ENCODE measurements around the gene FUT6. TPM values are rescaled to one million over a fixed set of nuclear protein-coding genes. Genes with fewer than 3 reads are reported as not detected.

The FUT6 gene
- total RNA-seq, 2 experiments from 2014 or later = not detected

DNA sequence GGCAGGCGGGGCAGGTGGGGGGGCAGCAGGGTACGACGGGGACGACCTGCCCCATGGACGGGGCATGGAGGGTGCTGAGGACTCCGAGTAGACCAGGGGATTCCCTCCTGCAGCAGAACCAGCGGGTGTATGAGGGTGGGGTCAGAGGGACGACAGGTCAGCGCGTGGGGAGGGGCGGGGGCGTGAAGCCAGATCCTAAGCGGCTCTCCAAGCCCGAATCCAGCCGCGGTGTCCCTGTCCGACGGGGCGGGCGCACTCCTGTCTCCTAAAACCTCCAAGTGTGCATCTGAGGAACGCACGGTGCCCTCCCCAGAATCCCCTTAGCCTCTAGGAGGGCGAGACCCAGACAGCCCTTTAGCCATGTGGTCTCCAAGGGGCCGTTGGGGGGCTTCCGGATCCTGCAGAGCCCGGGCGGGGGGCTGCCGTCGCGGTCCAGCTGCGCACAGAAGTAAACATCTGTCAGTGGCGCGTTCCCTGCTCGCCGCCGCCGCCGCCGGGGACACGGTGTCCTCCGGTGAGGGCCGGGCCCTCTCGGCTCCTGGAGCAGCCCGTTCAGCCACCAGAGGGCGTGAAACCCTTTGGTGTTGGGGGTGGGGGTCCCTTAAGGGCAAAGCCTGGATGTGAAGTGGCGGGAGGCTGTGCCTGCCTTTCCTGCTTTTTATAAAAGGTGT lies 33.9 kb downstream of the FUT6 start:
- Mint-ChIP-seq H3K9me3 (no peaks in the 10 kb centered on the region), H3K4me3 (peak overlapping the region; percentile 55), H3K27me3 (ENCODE audit: low read depth) (peaks cover 14% of the 10 kb centered on the region), H3K4me1 (ENCODE audit: low read depth) (peaks cover 23% of the 10 kb centered on the region), H3K36me3 (ENCODE audit: low read depth) (no peaks in the 10 kb centered on the region), H3K27ac (no peak overlapping the region)
- intact Hi-C loops (cut with micrococcal nuclease) = no loop called here
- CTCF ChIA-PET = interaction anchor here (0.6 kb wide), 1 partner anchor 106 kb away, joined by 4 read pairs; no protein-coding TSS in a partner anchor
- DNase-seq = peak; percentile 76

DNA sequence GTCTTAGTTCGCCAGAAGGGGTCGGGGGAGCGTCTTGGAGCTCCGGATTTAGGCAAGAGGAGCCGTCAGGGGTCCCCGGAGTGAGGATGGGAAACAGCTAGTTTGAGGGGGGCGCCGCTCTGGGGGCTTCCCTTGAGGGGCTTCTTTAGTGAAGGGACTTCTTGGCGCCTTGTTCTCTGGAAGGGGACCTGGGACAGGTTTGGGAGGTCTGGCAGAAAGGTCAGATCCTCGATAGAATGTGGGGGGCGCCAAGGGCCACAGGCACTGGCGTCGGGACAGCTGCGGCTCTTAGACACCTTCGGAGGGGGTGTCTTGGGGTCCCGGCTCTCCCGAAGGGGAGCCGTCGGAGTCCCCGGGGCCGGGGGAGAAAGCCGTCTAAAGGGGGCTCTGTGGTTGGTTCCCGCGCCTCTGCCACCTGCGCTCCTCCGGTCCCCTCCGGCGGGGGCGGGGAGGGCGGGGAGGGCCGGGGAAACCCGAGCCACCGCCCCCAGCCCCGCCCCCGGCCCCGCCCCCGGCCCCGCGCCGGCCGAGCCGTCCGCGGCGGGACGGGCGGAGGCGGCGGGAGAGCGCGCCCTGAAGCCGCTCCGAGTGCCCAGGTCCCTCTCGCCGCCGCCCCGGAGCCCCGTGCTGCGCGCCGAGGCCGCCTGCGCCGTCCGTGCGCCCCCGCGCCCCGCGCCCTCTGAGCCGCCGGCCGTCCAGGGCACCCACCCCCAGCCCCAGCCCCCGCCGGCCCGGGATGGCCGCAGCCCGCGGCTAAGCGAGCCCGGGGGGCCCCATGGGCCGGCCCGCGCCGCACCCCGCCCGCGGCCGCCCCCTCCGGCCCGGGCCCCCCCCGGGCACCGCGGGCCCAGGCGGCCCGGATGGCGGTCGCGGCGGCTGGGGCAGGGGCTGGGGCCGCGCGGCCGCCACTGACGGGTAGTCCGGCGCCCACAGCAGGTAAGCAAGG lies 34.7 kb downstream of the FUT6 start, which contains the start of gene NRTN:
NRTN (plus strand) TSS at position 552 of the 946 bp plus-strand sequence. CDS start 19,099 bp downstream, outside the sequence.
- Mint-ChIP-seq H3K4me1 (ENCODE audit: low read depth) (peaks cover 23% of the 10 kb centered on the region), H3K27ac (no peak within 1 kb of the TSS), H3K36me3 (ENCODE audit: low read depth) (no peaks in the 10 kb centered on the region), H3K9me3 (no peaks in the 10 kb centered on the region), H3K27me3 (ENCODE audit: low read depth) (peaks cover 15% of the 10 kb centered on the region), H3K4me3 (peak within 1 kb of the TSS; percentile 70)
- intact Hi-C loops (cut with micrococcal nuclease) = loop anchor here (1.0 kb wide), 4 partner anchors 24 to 218 kb away; partner anchors contain the start of gene VMAC
- CTCF ChIA-PET = interaction anchor here (0.6 to 2.1 kb wide), 46 partner anchors 8 to 346 kb away, joined by 3 to 48 read pairs (median 5); partner anchors contain the start of genes DUS3L, FUT5, NDUFA11 and PRR22
- peak; percentile 58 for DNase-seq

GRCh38 chr19:5803752-5804515 lies 35.6 kb downstream of the FUT6 start:
- Mint-ChIP-seq H3K27me3 (ENCODE audit: low read depth) (peaks cover 19% of the 10 kb centered on the region), H3K4me1 (ENCODE audit: low read depth) (peaks cover 25% of the 10 kb centered on the region), H3K27ac (no peak overlapping the region), H3K36me3 (ENCODE audit: low read depth) (no peaks in the 10 kb centered on the region), H3K9me3 (no peaks in the 10 kb centered on the region), H3K4me3 (peak overlapping the region; percentile 70)
- intact Hi-C loops (cut with micrococcal nuclease) = loop anchor here (1.0 kb wide), 4 partner anchors 24 to 218 kb away; partner anchors contain the start of gene VMAC
- peak; percentile 96 for DNase-seq
- CTCF ChIA-PET = interaction anchor here (0.5 to 2.1 kb wide), 50 partner anchors 9 to 345 kb away, joined by 3 to 48 read pairs (median 5); partner anchors contain the start of genes DUS3L, FUT5, NDUFA11 and PRR22

- Mint-ChIP-seq H3K27ac (no peak overlapping the region), H3K36me3 (ENCODE audit: low read depth) (no peaks in the 10 kb centered on the region), H3K4me3 (peak overlapping the region; percentile 70), H3K27me3 (ENCODE audit: low read depth) (peaks cover 19% of the 10 kb centered on the region), H3K4me1 (ENCODE audit: low read depth) (peaks cover 25% of the 10 kb centered on the region), H3K9me3 (no peaks in the 10 kb centered on the region)
- intact Hi-C loops (cut with micrococcal nuclease) = no loop called here
- DNase-seq = no peak
- CTCF ChIA-PET = interaction anchor here (0.5 to 2.1 kb wide), 36 partner anchors 9 to 323 kb away, joined by 3 to 48 read pairs (median 5); partner anchors contain the start of genes DUS3L, FUT5, NDUFA11 and VMAC
Measured at GRCh38 chr19:5803441-5803751, 36.1 kb downstream of the FUT6 start.

- H3K27ac Mint-ChIP-seq = no peak overlapping the region
- intact Hi-C loops (cut with micrococcal nuclease) = no loop called here
- peaks cover 19% of the 10 kb centered on the region for H3K27me3 Mint-ChIP-seq (ENCODE audit: low read depth)
- H3K4me3 Mint-ChIP-seq = peak overlapping the region; percentile 16
- H3K36me3 Mint-ChIP-seq (ENCODE audit: low read depth) = no peaks in the 10 kb centered on the region
- CTCF ChIA-PET = interaction anchor here (0.6 to 1.0 kb wide), 2 partner anchors 52 to 220 kb away, joined by 3 to 6 read pairs; no protein-coding TSS in a partner anchor
- H3K4me1 Mint-ChIP-seq (ENCODE audit: low read depth) = peaks cover 25% of the 10 kb centered on the region
- no peak for DNase-seq
- no peaks in the 10 kb centered on the region for H3K9me3 Mint-ChIP-seq
Measured at GRCh38 chr19:5801796-5802619, 37.5 kb downstream of the FUT6 start.

DNA sequence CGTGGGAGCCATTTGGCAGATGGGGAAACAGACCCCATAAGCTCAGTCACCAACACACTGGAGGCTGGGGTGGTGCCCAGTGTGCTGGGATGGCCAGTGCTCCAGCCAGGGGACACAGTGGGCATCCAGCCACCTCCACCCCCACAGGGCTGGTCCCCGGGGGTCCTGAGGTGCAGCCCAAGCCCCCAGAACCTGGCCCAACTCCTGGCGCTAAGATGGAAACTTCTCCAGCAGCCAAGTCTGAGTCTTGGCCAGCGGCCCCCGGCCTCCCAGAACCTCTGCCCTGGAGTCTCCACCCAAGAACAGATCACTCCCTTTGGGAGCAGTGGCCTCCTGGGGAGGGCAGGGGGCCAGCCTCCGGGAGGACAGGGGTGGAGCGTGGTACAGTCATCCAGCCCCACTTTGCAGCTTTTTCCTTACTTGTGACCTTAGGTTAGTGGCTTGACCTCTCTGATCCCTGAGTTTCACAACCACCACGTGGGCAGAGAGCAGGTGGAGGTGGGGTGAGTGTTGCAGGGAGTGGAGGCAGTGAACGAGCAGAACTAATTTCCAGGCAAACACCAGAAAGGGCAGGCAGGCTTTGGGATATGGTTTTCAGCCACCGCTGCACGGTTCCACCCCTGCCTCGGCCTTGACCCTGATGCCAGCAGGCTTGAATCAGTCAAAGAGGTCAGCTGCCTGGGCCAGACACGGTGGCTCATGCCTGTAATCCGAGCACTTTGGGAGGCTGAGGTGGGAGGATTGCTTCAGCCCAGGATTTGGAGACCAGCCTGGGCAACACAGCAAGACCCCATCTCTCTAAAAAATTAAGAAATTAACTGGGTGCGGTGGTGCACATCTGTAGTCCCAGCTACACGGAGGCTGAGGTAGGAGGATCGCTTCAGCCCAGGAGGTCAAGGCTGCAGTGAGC lies 38.9 kb downstream of the FUT6 start:
- H3K27me3 Mint-ChIP-seq (ENCODE audit: low read depth) = peaks cover 19% of the 10 kb centered on the region
- H3K4me1 Mint-ChIP-seq (ENCODE audit: low read depth) = peaks cover 25% of the 10 kb centered on the region
- H3K9me3 Mint-ChIP-seq = no peaks in the 10 kb centered on the region
- CTCF ChIA-PET = no interaction called here
- DNase-seq = no peak
- H3K27ac Mint-ChIP-seq = no peak overlapping the region
- H3K4me3 Mint-ChIP-seq = no peak overlapping the region
- intact Hi-C loops (cut with micrococcal nuclease) = no loop called here
- no peaks in the 10 kb centered on the region for H3K36me3 Mint-ChIP-seq (ENCODE audit: low read depth)

GRCh38 chr19:5799247-5800241 lies 40.0 kb downstream of the FUT6 start:
- no peak for DNase-seq
- Mint-ChIP-seq H3K27ac (no peak overlapping the region), H3K27me3 (ENCODE audit: low read depth) (peaks cover 18% of the 10 kb centered on the region), H3K4me1 (ENCODE audit: low read depth) (peaks cover 24% of the 10 kb centered on the region), H3K9me3 (no peaks in the 10 kb centered on the region), H3K4me3 (no peak overlapping the region), H3K36me3 (ENCODE audit: low read depth) (no peaks in the 10 kb centered on the region)
- intact Hi-C loops (cut with micrococcal nuclease) = loop anchor here (10.0 kb wide), 1 partner anchor 215 kb away; no protein-coding TSS in a partner anchor
- CTCF ChIA-PET = no interaction called here

DNA sequence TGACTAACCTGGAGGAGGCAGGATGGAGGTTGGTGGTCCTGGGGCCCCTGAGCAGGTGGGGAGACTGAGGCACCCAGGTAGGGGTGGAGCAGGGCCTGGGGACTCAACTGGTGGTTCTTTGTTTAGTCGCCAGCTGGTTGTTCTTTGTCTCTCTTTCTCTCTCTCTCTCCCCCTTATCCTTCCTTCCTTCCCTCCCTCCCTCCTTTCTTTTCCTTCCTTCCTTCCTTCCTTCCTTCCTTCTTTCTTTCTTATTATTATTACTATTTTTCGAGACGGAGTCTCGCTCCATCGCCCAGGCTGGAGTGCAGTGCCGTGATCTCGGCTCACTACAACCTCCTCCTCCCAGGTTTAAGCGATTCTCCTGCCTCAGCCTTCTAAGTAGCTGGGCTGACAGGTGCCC lies 41.3 kb downstream of the FUT6 start:
- Mint-ChIP-seq H3K9me3 (no peaks in the 10 kb centered on the region), H3K4me1 (ENCODE audit: low read depth) (peaks cover 13% of the 10 kb centered on the region), H3K27ac (no peak overlapping the region), H3K4me3 (no peak overlapping the region), H3K36me3 (ENCODE audit: low read depth) (no peaks in the 10 kb centered on the region), H3K27me3 (ENCODE audit: low read depth) (peaks cover 12% of the 10 kb centered on the region)
- intact Hi-C loops (cut with micrococcal nuclease) = loop anchor here (10.0 kb wide), 1 partner anchor 213 kb away; no protein-coding TSS in a partner anchor
- no peak for DNase-seq
- CTCF ChIA-PET = no interaction called here

- intact Hi-C loops (cut with micrococcal nuclease) = loop anchor here (10.0 kb wide), 1 partner anchor 211 kb away; no protein-coding TSS in a partner anchor
- Mint-ChIP-seq H3K36me3 (ENCODE audit: low read depth) (peaks cover 4% of the 10 kb centered on the region), H3K4me1 (ENCODE audit: low read depth) (peaks cover 5% of the 10 kb centered on the region), H3K4me3 (no peak overlapping the region), H3K9me3 (no peaks in the 10 kb centered on the region), H3K27ac (no peak overlapping the region), H3K27me3 (ENCODE audit: low read depth) (peaks cover 4% of the 10 kb centered on the region)
- CTCF ChIA-PET = interaction anchor here (0.6 to 2.7 kb wide), 5 partner anchors 8 to 203 kb away, joined by 4 to 17 read pairs (median 7); partner anchors contain the start of genes NRTN and RPL36
- no peak for DNase-seq
Measured at GRCh38 chr19:5795382-5795919, 44.1 kb downstream of the FUT6 start.
